ENCODE results near the gene LIX1.

The LIX1 gene

DNA sequence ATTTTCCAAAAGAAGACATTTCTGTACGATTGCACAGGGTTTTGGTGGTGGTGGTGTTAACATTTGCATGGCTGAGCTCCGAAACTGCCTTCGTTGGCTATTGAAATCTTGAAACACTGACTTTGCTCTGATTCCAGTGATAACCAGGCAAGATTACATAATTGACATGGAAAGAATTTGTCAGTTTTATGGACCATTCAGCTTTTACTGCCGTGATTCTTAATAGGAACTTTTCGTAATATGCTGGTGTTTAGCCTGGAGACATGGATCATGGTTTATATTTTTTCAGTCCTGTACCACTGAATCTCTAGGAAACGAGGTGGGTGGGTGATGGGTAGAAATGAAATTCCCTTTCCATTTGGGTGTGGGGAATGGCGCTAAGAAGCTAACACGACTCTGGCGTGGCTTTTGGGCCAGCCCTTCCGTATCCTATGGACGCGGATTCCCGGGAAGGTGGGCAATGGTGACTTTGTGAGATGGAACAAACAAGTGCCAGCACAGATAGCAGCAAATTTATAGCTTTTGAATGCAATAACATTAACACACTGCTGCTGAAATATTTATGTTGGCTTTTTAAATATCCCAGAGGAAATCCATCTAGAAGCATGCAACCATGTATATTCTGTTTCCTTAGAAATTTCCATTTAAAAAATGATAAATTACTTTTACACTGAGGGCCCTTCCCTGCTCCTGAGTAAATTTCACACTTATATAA, 36.8 kb downstream of the LIX1 start:
- in situ Hi-C loops (cut with MboI; ENCODE audit: low sequenced_read_pairs, unreplicated experiment): no loop called here
- TF ChIP-seq, protein P1, sequence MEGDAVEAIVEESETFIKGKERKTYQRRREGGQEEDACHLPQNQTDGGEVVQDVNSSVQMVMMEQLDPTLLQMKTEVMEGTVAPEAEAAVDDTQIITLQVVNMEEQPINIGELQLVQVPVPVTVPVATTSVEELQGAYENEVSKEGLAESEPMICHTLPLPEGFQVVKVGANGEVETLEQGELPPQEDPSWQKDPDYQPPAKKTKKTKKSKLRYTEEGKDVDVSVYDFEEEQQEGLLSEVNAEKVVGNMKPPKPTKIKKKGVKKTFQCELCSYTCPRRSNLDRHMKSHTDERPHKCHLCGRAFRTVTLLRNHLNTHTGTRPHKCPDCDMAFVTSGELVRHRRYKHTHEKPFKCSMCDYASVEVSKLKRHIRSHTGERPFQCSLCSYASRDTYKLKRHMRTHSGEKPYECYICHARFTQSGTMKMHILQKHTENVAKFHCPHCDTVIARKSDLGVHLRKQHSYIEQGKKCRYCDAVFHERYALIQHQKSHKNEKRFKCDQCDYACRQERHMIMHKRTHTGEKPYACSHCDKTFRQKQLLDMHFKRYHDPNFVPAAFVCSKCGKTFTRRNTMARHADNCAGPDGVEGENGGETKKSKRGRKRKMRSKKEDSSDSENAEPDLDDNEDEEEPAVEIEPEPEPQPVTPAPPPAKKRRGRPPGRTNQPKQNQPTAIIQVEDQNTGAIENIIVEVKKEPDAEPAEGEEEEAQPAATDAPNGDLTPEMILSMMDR (IDR thresholded peaks at IDR 0.05; ENCODE audit: borderline replicate concordance, control extremely low read depth, extremely low read depth, insufficient read depth, missing control alignments): no peak
- DNase-seq (ENCODE audit: low spot score): no peak

GRCh38 chr5:97102010-97102470, 40.4 kb downstream of the LIX1 start:
- no peak for DNase-seq (ENCODE audit: low spot score)
- TF ChIP-seq, protein P1 (IDR thresholded peaks at IDR 0.05; ENCODE audit: borderline replicate concordance, control extremely low read depth, extremely low read depth, insufficient read depth, missing control alignments): no peak
- in situ Hi-C loops (cut with MboI; ENCODE audit: low sequenced_read_pairs, unreplicated experiment): no loop called here

- TF ChIP-seq, protein P1 (IDR thresholded peaks at IDR 0.05; ENCODE audit: borderline replicate concordance, control extremely low read depth, extremely low read depth, insufficient read depth, missing control alignments): no peak
- no peak for DNase-seq (ENCODE audit: low spot score)
- in situ Hi-C loops (cut with MboI; ENCODE audit: low sequenced_read_pairs, unreplicated experiment): no loop called here
These were observed 41.1 kb downstream of the LIX1 start for GRCh38 chr5:97101189-97101910.

GRCh38 chr5:97100476-97100875, 41.9 kb downstream of the LIX1 start:
- DNase-seq (ENCODE audit: low spot score): no peak
- TF ChIP-seq, protein P1 (IDR thresholded peaks at IDR 0.05; ENCODE audit: borderline replicate concordance, control extremely low read depth, extremely low read depth, insufficient read depth, missing control alignments): no peak
- in situ Hi-C loops (cut with MboI; ENCODE audit: low sequenced_read_pairs, unreplicated experiment): no loop called here

DNA sequence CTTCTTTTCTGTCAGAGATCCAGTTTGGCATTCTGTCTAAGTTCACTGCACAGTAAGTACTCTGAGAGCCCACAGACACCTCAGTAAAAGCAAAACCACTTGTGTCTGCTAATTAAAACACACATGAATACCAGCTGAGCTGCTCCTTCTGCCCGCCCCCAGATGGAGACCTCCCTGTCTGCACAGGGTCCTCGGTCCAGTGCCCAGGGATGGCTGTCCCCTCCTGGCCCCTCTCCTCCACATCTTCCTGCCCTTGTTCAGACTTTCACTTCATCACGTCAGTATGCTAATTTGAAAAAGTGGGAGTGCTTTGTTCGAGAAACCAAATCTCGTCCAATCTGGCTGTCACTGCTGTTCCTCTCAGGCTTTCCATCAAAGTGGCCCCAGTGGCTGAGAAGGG, 43.5 kb downstream of the LIX1 start:
- TF ChIP-seq, protein P1 (IDR thresholded peaks at IDR 0.05; ENCODE audit: borderline replicate concordance, control extremely low read depth, extremely low read depth, insufficient read depth, missing control alignments): no peak
- peak; percentile 15 for DNase-seq (ENCODE audit: low spot score)
- in situ Hi-C loops (cut with MboI; ENCODE audit: low sequenced_read_pairs, unreplicated experiment): no loop called here

DNA sequence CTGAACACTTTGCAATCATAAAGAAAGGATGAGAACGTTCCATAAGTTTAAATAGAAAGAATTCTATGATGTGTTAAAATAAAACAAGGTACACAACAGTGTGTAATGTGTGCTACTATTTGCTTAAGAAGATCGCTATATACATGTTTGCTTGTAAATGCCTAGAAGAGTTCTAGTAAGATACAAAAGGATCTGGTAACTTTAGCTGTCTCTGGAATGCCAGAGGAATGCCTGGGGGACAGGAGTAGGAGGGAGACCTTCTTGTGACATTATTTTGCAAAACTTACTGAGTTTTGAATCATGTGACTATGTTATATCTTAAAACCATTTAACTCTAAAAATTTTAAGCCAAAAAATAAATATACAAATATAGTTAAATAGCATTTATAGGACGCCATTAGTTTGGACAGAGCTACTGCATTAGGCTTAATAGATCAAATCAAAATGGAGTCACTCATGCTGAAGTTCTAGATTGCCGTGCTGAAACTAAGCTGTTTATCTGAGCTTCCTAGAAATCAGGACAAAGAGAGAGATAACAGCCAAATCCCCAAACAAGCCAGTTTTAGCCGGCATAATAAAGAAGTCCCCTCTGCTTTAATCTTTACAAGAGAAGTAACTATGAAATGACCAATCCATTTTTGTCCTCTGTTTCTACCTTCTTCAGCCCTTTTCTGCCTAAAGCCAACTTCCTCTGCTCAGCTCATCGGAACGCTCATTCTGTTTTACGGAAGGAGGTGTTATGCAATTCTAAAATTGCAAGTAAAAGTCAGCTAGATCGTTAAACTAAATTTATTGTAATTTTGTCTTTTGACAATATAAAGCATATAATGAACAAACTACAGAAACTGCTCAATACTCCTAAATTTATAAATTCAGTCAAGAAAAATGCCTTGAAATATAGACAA, 44.8 kb downstream of the LIX1 start:
- in situ Hi-C loops (cut with MboI; ENCODE audit: low sequenced_read_pairs, unreplicated experiment): no loop called here
- TF ChIP-seq, protein P1 (IDR thresholded peaks at IDR 0.05; ENCODE audit: borderline replicate concordance, control extremely low read depth, extremely low read depth, insufficient read depth, missing control alignments): no peak
- DNase-seq (ENCODE audit: low spot score): no peak
